ENCODE results near the gene BSND.

The BSND gene

GRCh38 chr1:55054396-55054795, 55.7 kb downstream of the BSND start:
- DNase-seq (ENCODE audit: low read depth): no peak
- TF ChIP-seq CTCF (IDR thresholded peaks at IDR 0.05; ENCODE audit: low read depth, low read length, missing control alignments): no peak
- H3K4me3 ChIP-seq (ENCODE audit: low read depth, low read length): no peak overlapping the region

GRCh38 chr1:55055084-55055882, 56.5 kb downstream of the BSND start:
- no peak for DNase-seq (ENCODE audit: low read depth)
- no peak overlapping the region for H3K4me3 ChIP-seq (ENCODE audit: low read depth, low read length)

GRCh38 chr1:55055951-55056631, 57.4 kb downstream of the BSND start:
- TF ChIP-seq CTCF (IDR thresholded peaks at IDR 0.05; ENCODE audit: low read depth, low read length, missing control alignments): no peak
- DNase-seq (ENCODE audit: low read depth): no peak
- H3K4me3 ChIP-seq (ENCODE audit: low read depth, low read length): no peak overlapping the region

More at GRCh38 chr1:55055084-55055882, 56.5 kb downstream of the BSND start:
- no peak for TF ChIP-seq CTCF (IDR thresholded peaks at IDR 0.05; ENCODE audit: low read depth, low read length, missing control alignments)

- no peak for TF ChIP-seq CTCF (IDR thresholded peaks at IDR 0.05; ENCODE audit: low read depth, low read length, missing control alignments)
- H3K4me3 ChIP-seq (ENCODE audit: low read depth, low read length): no peak overlapping the region
- DNase-seq (ENCODE audit: low read depth): no peak
Measured at GRCh38 chr1:55056632-55056992, 57.9 kb downstream of the BSND start.

- no peak for DNase-seq (ENCODE audit: low read depth)
- H3K4me3 ChIP-seq (ENCODE audit: low read depth, low read length): no peak overlapping the region
- TF ChIP-seq CTCF (IDR thresholded peaks at IDR 0.05; ENCODE audit: low read depth, low read length, missing control alignments): no peak
Measured at GRCh38 chr1:55057270-55057955, 58.7 kb downstream of the BSND start.

GRCh38 chr1:55057956-55058298, 59.2 kb downstream of the BSND start:
- no peak overlapping the region for H3K4me3 ChIP-seq (ENCODE audit: low read depth, low read length)
- no peak for DNase-seq (ENCODE audit: low read depth)
- no peak for TF ChIP-seq CTCF (IDR thresholded peaks at IDR 0.05; ENCODE audit: low read depth, low read length, missing control alignments)
